Mammary epithelial cell (primary cell): ENCODE results near the gene MRAP2.

Source experiments
- EZH2 ChIP-seq: IDR thresholded peaks from 2 replicates; pipeline ENCODE4 v1.6.1; 2012; ENCODE audit warnings: low read length, inconsistent platforms, borderline replicate concordance
- TF ChIP-seq, protein P1 (sequence below), 2 donors: IDR thresholded peaks in 1 of 2; conservative IDR thresholded peaks in 1 of 2; 2 replicates each; pipeline ENCODE4 v1.5.1; 2011 to 2012; ENCODE audit warnings: inconsistent platforms in 2 of 2, low read length in 2 of 2, mild to moderate bottlenecking in 2 of 2, control low read depth in 1 of 2, low read depth in 1 of 2; ENCODE audit not compliant: insufficient read depth in 1 of 2; ENCODE audit errors: extremely low read depth in 1 of 2

DNA sequence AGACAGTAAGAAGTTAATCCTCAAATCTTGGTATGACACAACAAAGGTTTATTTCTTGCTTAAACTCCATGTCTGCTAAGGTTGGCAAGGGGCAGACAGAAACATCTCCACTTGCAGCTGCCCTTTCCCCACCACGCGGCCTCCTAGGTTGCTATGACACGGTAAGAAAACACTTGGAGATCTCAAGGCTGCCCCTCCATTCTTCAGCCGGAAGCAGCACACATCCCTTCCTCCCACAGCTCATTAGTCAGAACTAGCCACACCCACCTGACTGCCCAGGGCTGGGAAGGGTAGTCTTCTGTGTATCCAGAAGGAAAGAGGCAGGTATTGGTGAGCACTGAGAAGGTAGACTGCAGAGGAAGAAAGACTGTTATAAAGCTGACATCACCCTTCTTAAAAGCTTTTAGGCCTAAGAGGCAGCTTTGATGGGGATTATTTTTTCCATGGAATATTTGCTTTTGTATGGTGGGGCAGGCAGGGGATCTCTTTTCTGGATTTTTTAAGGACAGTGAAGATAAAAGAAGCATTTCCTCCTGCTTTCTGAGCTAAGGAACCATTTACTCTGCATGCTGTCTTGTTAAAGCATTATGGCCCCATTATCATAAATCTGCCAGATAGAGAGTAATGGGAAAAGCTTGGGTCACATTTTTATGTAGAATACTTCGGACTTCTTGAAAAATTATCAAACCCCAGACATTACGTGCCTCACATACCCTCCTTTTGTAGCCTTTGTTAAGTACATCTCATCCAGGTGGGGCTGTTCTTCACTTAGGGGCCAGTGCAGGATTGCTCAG, 41.6 kb downstream of the MRAP2 start:
- TF ChIP-seq, protein P1, sequence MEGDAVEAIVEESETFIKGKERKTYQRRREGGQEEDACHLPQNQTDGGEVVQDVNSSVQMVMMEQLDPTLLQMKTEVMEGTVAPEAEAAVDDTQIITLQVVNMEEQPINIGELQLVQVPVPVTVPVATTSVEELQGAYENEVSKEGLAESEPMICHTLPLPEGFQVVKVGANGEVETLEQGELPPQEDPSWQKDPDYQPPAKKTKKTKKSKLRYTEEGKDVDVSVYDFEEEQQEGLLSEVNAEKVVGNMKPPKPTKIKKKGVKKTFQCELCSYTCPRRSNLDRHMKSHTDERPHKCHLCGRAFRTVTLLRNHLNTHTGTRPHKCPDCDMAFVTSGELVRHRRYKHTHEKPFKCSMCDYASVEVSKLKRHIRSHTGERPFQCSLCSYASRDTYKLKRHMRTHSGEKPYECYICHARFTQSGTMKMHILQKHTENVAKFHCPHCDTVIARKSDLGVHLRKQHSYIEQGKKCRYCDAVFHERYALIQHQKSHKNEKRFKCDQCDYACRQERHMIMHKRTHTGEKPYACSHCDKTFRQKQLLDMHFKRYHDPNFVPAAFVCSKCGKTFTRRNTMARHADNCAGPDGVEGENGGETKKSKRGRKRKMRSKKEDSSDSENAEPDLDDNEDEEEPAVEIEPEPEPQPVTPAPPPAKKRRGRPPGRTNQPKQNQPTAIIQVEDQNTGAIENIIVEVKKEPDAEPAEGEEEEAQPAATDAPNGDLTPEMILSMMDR (conservative IDR thresholded peaks at IDR 0.05 in 1 of 2, IDR thresholded peaks at IDR 0.05 in 1 of 2; ENCODE audit: extremely low read depth in 1 of 2, insufficient read depth in 1 of 2, low read depth in 1 of 2, low read length in 2 of 2) = no peak
- TF ChIP-seq EZH2 = no peak
